Neural cell (in vitro differentiated cells): ENCODE data around the gene THRA. TPM values are rescaled to one million over a fixed set of nuclear protein-coding genes. Genes with fewer than 3 reads are reported as not detected.

Source experiments
- H2AFZ ChIP-seq: fragments of 200-600, 300-800 bp; sonication (generic), shearing (Covaris generic); 2 replicates; pipeline ENCODE4 v1.6.0; 2014; ENCODE audit warnings: low read depth, mild to moderate bottlenecking, antibody characterized with exemption, low read length, moderate library complexity
- H3F3A ChIP-seq: fragments of 200-600 bp; shearing (Covaris generic); 2 replicates; pipeline ENCODE4 v1.6.1; 2016; ENCODE audit warnings: mild to moderate bottlenecking, moderate library complexity, mixed read lengths, antibody characterized with exemption, low read length; ENCODE audit not compliant: insufficient read depth, poor library complexity, severe bottlenecking
- H3K27ac ChIP-seq: fragments of 200-600, 300-800 bp; sonication (generic), shearing (Covaris generic); 2 replicates; pipeline ENCODE4 v1.5.1; 2014; ENCODE audit warnings: mild to moderate bottlenecking, low read length, moderate library complexity
- H3K27me3 ChIP-seq: fragments of 300-800, 200-600 bp; sonication (generic), shearing (Covaris generic); 2 replicates; pipeline ENCODE4 v1.6.0; 2014; ENCODE audit warnings: mild to moderate bottlenecking, low read depth, low read length, moderate library complexity; ENCODE audit not compliant: insufficient read depth
- H3K36me3 ChIP-seq: fragments of 300-800, 200-600 bp; sonication (generic), shearing (Covaris generic); 2 replicates; pipeline ENCODE4 v1.5.1; 2014; ENCODE audit warnings: mild to moderate bottlenecking, antibody characterized with exemption, low read length, moderate library complexity; ENCODE audit not compliant: insufficient read depth
- H3K4me2 ChIP-seq: fragments of 300-800, 200-600 bp; sonication (generic), shearing (Covaris generic); 2 replicates; pipeline ENCODE4 v1.6.0; 2014; ENCODE audit warnings: mild to moderate bottlenecking, low read length
- H3K4me3 ChIP-seq: fragments of 300-800, 200-600 bp; sonication (generic), shearing (Covaris generic); 2 replicates; pipeline ENCODE4 v1.5.1; 2014; ENCODE audit warnings: mild to moderate bottlenecking, low read length, moderate library complexity
- H3K79me2 ChIP-seq: fragments of 200-600 bp; shearing (Covaris generic); replicated peaks from 2 replicates; pipeline ENCODE4 v1.6.0; 2014; ENCODE audit warnings: mild to moderate bottlenecking, low read length, moderate library complexity; ENCODE audit not compliant: insufficient read depth
- H3K9ac ChIP-seq: fragments of 300-800, 200-600 bp; sonication (generic), shearing (Covaris generic); 2 replicates; pipeline ENCODE4 v1.6.1; 2016; ENCODE audit warnings: mild to moderate bottlenecking, low read length, mixed read lengths
- H3K9me2 ChIP-seq: fragments of 200-600 bp; shearing (Covaris generic); 2 replicates; pipeline ENCODE4 v1.6.1; 2016; ENCODE audit warnings: mild to moderate bottlenecking, low read length, mixed read lengths; ENCODE audit not compliant: insufficient read depth
- H3K9me3 ChIP-seq: fragments of 200-600, 300-800 bp; sonication (generic), shearing (Covaris generic); 2 replicates; pipeline ENCODE4 v1.6.1; 2016; ENCODE audit warnings: mild to moderate bottlenecking, mixed run types, low read length, moderate library complexity, mixed read lengths
- H4K20me1 ChIP-seq: fragments of 200-600 bp; shearing (Covaris generic); 2 replicates; pipeline ENCODE4 v1.6.1; 2016; ENCODE audit warnings: mild to moderate bottlenecking, mixed run types; ENCODE audit not compliant: insufficient read depth
- EP300 ChIP-seq: fragments of 450-650 bp; conservative IDR thresholded peaks from 2 replicates; pipeline ENCODE4 v1.6.1; 2014; ENCODE audit warnings: antibody characterized with exemption, mild to moderate bottlenecking, moderate library complexity; ENCODE audit not compliant: poor library complexity, severe bottlenecking
- EZH2 ChIP-seq: fragments of 200-600, 300-800 bp; shearing (Covaris generic), sonication (generic); IDR thresholded peaks from 2 replicates; pipeline ENCODE4 v1.6.1; 2014; ENCODE audit warnings: antibody characterized with exemption, low read length, borderline replicate concordance, mild to moderate bottlenecking; ENCODE audit not compliant: insufficient read depth, poor library complexity, severe bottlenecking
- MXI1 ChIP-seq: fragments of 450-650 bp; conservative IDR thresholded peaks from 2 replicates; pipeline ENCODE4 v1.6.1; 2014; ENCODE audit warnings: antibody characterized with exemption, mild to moderate bottlenecking; ENCODE audit not compliant: poor library complexity, severe bottlenecking
- POLR2AphosphoS5 ChIP-seq: IDR thresholded peaks from 2 replicates; pipeline ENCODE4 v1.6.1; 2012
- RAD21 ChIP-seq: fragments of 450-650 bp; conservative IDR thresholded peaks from 2 replicates; pipeline ENCODE4 v1.6.1; 2014; ENCODE audit warnings: antibody characterized with exemption, mild to moderate bottlenecking, moderate library complexity
- SMC3 ChIP-seq: fragments of 450-650 bp; conservative IDR thresholded peaks from 2 replicates; pipeline ENCODE4 v1.6.1; 2014; ENCODE audit warnings: antibody characterized with exemption, mild to moderate bottlenecking, moderate library complexity; ENCODE audit not compliant: poor library complexity
- TAF1 ChIP-seq: IDR thresholded peaks from 2 replicates; pipeline ENCODE4 v1.6.1; 2012; ENCODE audit warnings: low read depth
- polyA plus RNA-seq: library from polyadenylated mRNA; depleted of rRNA; stranded (reverse); fragments of >200 nt; gene quantifications from 2 replicates; pipeline ENCODE4 v1.2.3, GENCODE V29; 2014
- TF ChIP-seq, protein P1 (sequence below): fragments of 450-650 bp; IDR thresholded peaks from 2 replicates; pipeline ENCODE4 v1.5.1; 2014; ENCODE audit warnings: antibody characterized with exemption, mild to moderate bottlenecking, moderate library complexity; ENCODE audit not compliant: poor library complexity, severe bottlenecking
- TF ChIP-seq, protein P2 (sequence below): IDR thresholded peaks from 2 replicates; pipeline ENCODE4 v1.6.1; 2012; ENCODE audit warnings: borderline replicate concordance

THRA gene
- polyA plus RNA-seq, 1 donor from 2014 or later = 97.2 TPM

- Histone ChIP-seq H3K4me3 (no peak overlapping the region), H2AFZ (no peak overlapping the region), H3K79me2 (no peaks in the 10 kb centered on the region), H4K20me1 (no peaks in the 10 kb centered on the region), H3K36me3 (no peaks in the 10 kb centered on the region), H3F3A (no peaks in the 10 kb centered on the region), H3K9me2 (no peaks in the 10 kb centered on the region), H3K27me3 (no peaks in the 10 kb centered on the region), H3K9me3 (no peaks in the 10 kb centered on the region), H3K27ac (no peak overlapping the region), H3K4me2 (no peak overlapping the region), H3K9ac (no peak overlapping the region)
- TF ChIP-seq RAD21 (no peak), POLR2AphosphoS5 (no peak), EZH2 (no peak), MXI1 (no peak), EP300 (no peak), TAF1 (no peak), SMC3 (no peak)
- TF ChIP-seq, protein P1, sequence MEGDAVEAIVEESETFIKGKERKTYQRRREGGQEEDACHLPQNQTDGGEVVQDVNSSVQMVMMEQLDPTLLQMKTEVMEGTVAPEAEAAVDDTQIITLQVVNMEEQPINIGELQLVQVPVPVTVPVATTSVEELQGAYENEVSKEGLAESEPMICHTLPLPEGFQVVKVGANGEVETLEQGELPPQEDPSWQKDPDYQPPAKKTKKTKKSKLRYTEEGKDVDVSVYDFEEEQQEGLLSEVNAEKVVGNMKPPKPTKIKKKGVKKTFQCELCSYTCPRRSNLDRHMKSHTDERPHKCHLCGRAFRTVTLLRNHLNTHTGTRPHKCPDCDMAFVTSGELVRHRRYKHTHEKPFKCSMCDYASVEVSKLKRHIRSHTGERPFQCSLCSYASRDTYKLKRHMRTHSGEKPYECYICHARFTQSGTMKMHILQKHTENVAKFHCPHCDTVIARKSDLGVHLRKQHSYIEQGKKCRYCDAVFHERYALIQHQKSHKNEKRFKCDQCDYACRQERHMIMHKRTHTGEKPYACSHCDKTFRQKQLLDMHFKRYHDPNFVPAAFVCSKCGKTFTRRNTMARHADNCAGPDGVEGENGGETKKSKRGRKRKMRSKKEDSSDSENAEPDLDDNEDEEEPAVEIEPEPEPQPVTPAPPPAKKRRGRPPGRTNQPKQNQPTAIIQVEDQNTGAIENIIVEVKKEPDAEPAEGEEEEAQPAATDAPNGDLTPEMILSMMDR = no peak
- TF ChIP-seq, protein P2, sequence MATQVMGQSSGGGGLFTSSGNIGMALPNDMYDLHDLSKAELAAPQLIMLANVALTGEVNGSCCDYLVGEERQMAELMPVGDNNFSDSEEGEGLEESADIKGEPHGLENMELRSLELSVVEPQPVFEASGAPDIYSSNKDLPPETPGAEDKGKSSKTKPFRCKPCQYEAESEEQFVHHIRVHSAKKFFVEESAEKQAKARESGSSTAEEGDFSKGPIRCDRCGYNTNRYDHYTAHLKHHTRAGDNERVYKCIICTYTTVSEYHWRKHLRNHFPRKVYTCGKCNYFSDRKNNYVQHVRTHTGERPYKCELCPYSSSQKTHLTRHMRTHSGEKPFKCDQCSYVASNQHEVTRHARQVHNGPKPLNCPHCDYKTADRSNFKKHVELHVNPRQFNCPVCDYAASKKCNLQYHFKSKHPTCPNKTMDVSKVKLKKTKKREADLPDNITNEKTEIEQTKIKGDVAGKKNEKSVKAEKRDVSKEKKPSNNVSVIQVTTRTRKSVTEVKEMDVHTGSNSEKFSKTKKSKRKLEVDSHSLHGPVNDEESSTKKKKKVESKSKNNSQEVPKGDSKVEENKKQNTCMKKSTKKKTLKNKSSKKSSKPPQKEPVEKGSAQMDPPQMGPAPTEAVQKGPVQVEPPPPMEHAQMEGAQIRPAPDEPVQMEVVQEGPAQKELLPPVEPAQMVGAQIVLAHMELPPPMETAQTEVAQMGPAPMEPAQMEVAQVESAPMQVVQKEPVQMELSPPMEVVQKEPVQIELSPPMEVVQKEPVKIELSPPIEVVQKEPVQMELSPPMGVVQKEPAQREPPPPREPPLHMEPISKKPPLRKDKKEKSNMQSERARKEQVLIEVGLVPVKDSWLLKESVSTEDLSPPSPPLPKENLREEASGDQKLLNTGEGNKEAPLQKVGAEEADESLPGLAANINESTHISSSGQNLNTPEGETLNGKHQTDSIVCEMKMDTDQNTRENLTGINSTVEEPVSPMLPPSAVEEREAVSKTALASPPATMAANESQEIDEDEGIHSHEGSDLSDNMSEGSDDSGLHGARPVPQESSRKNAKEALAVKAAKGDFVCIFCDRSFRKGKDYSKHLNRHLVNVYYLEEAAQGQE = no peak
Measured at GRCh38 chr17:40025991-40026815, 36.6 kb upstream of the THRA start.

- no peaks in the 10 kb centered on the region for H3K79me2 ChIP-seq
- no peak overlapping the region for H3K4me3 ChIP-seq
- no peaks in the 10 kb centered on the region for H3F3A ChIP-seq
- no peak overlapping the region for H3K9ac ChIP-seq
- H3K27me3 ChIP-seq = no peaks in the 10 kb centered on the region
- no peaks in the 10 kb centered on the region for H3K9me3 ChIP-seq
- no peak overlapping the region for H3K27ac ChIP-seq
- H3K9me2 ChIP-seq = no peaks in the 10 kb centered on the region
- peak; percentile 66 for TF ChIP-seq SMC3
- no peak for TF ChIP-seq TAF1
- TF ChIP-seq EP300 = no peak
- TF ChIP-seq, protein P1 = peak; percentile 84
- TF ChIP-seq RAD21 = peak; percentile 52
- H3K36me3 ChIP-seq = no peaks in the 10 kb centered on the region
- H2AFZ ChIP-seq = no peak overlapping the region
- no peak overlapping the region for H3K4me2 ChIP-seq
- no peaks in the 10 kb centered on the region for H4K20me1 ChIP-seq
Measured at GRCh38 chr17:40026816-40027613, 35.8 kb upstream of the THRA start.
